HCT116 (cell line): ENCODE measurements around the gene TMEM132A.

ENCODE experiments used
- EZH2 ChIP-seq: fragments of 200-600 bp; sonication (generic); IDR thresholded peaks from 2 replicates; pipeline ENCODE4 v1.6.1; 2017; ENCODE audit warnings: antibody characterized with exemption, mixed run types
- POLR2A ChIP-seq: IDR thresholded peaks from 2 replicates; pipeline ENCODE4 v1.7.0; 2011; ENCODE audit warnings: borderline replicate concordance; ENCODE audit not compliant: insufficient read depth, insufficient read length; ENCODE audit errors: extremely low read depth
- ZNF274 ChIP-seq: fragments of 200-500 bp; sonication (Bioruptor generic); IDR thresholded peaks from 2 replicates; pipeline ENCODE4 v1.6.1; 2014; ENCODE audit warnings: mild to moderate bottlenecking, low read depth, low read length, inconsistent platforms
- TF ChIP-seq, protein P1 (sequence below), 3 experiments: fragments of 200-600 bp in 1 of 3; sonication (generic) in 1 of 3; IDR thresholded peaks in 2 of 3; conservative IDR thresholded peaks in 1 of 3; 2 replicates each; pipeline ENCODE4 v1.5.1; 2012 to 2017; ENCODE audit warnings: low read depth in 2 of 3, low read length in 2 of 3, antibody characterized with exemption in 1 of 3, borderline replicate concordance in 1 of 3, control low read depth in 1 of 3, mild to moderate bottlenecking in 1 of 3, mixed read lengths in 1 of 3, mixed run types in 1 of 3, moderate library complexity in 1 of 3; ENCODE audit not compliant: insufficient read depth in 1 of 3

DNA sequence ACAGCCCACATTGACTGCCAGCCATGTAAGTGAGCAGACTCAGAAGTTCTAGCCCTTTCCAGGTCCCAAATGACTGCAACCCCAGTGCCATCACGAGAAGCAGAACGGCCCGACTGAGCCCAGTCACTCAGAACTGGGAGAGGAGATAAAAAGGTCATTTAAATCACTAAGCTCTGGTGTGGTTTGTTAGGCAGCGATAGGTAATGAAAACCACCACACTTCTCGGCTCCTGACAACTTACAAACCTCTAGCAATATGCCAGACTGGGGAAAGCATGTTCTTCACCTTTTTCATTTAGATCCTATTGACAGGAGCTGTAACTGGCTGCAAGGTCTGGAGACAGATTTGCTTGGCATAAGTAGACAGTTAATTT, 21.0 kb downstream of the TMEM132A start:
- TF ChIP-seq POLR2A (no peak), EZH2 (no peak), ZNF274 (no peak)
- TF ChIP-seq, protein P1, sequence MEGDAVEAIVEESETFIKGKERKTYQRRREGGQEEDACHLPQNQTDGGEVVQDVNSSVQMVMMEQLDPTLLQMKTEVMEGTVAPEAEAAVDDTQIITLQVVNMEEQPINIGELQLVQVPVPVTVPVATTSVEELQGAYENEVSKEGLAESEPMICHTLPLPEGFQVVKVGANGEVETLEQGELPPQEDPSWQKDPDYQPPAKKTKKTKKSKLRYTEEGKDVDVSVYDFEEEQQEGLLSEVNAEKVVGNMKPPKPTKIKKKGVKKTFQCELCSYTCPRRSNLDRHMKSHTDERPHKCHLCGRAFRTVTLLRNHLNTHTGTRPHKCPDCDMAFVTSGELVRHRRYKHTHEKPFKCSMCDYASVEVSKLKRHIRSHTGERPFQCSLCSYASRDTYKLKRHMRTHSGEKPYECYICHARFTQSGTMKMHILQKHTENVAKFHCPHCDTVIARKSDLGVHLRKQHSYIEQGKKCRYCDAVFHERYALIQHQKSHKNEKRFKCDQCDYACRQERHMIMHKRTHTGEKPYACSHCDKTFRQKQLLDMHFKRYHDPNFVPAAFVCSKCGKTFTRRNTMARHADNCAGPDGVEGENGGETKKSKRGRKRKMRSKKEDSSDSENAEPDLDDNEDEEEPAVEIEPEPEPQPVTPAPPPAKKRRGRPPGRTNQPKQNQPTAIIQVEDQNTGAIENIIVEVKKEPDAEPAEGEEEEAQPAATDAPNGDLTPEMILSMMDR (IDR thresholded peaks at IDR 0.05 in 2 of 3, conservative IDR thresholded peaks at IDR 0.05 in 1 of 3; ENCODE audit: borderline replicate concordance in 1 of 3, insufficient read depth in 1 of 3, low read depth in 2 of 3, low read length in 2 of 3) = no peak
